Gastrocnemius medialis (tissue), 4 donors: Measurements from ENCODE around the gene RINT1. TPM values are rescaled to one million over a fixed set of nuclear protein-coding genes. Genes with fewer than 3 reads are reported as not detected.
A peak's percentile ranks its signal among the peaks of the same experiment; 100 is the strongest.
"Not testable (repeated sequence)": the region's sequence is repeated elsewhere in the genome, so short reads cannot be mapped to it uniquely, and the experiment has no call there.

ENCODE experiments used
- ATAC-seq, 2 donors: fragments of 150-250 bp; one replicate each; pipeline ENCODE4 v1.9.1; 2016
- DNase-seq, 2 donors: peaks; one replicate each; pipeline ENCODE4 v3.0.0-alpha.2; 2019
- H3K27ac ChIP-seq, 4 donors: fragments of 200-600 bp; sonication (generic); 1 replicate in 1 of 4; 2 replicates in 3 of 4; pipeline ENCODE4 v1.5.1; 2016 to 2018; ENCODE audit warnings: mild to moderate bottlenecking in 2 of 4, moderate library complexity in 1 of 4
- H3K27me3 ChIP-seq, 3 donors: fragments of 200-600 bp; sonication (generic) in 2 of 3; 1 replicate in 1 of 3; 2 replicates in 2 of 3; pipeline versions ENCODE4 v1.5.1 to v1.6.0; 2016 to 2019; ENCODE audit warnings: mild to moderate bottlenecking in 1 of 3, moderate library complexity in 1 of 3
- H3K36me3 ChIP-seq, 2 donors: fragments of 200-600 bp; sonication (generic) in 1 of 2; one replicate each; pipeline ENCODE4 v1.5.1; 2017 to 2018
- H3K4me1 ChIP-seq, 2 donors: fragments of 200-600 bp; sonication (generic) in 1 of 2; one replicate each; pipeline ENCODE4 v1.5.1; 2016 to 2017; ENCODE audit warnings: mild to moderate bottlenecking in 2 of 2
- H3K4me3 ChIP-seq, 4 donors: fragments of 200-600 bp; sonication (generic) in 3 of 4; 1 replicate in 1 of 4; 2 replicates in 3 of 4; pipeline ENCODE4 v1.5.1; 2016 to 2019; ENCODE audit warnings: mild to moderate bottlenecking in 2 of 4
- H3K9me3 ChIP-seq, 3 donors: fragments of 200-600 bp; sonication (generic) in 2 of 3; 1 replicate in 1 of 3; 2 replicates in 2 of 3; pipeline ENCODE4 v1.5.1; 2016 to 2019
- CTCF ChIP-seq, 5 experiments: fragments of 450-650 bp in 3 of 5; fragments of 200-600 bp in 2 of 5; sonication (generic) in 2 of 5; IDR thresholded peaks in 4 of 5; conservative IDR thresholded peaks in 1 of 5; 1 replicate in 4 of 5; 2 replicates in 1 of 5; pipeline ENCODE4 v1.5.1; 2016 to 2019; ENCODE audit warnings: antibody characterized with exemption in 5 of 5, mild to moderate bottlenecking in 3 of 5, moderate library complexity in 3 of 5
- POLR2A ChIP-seq, 2 donors: fragments of 450-650 bp; IDR thresholded peaks; one replicate each; pipeline ENCODE4 v1.6.1; 2017; ENCODE audit warnings: antibody characterized with exemption in 2 of 2, mild to moderate bottlenecking in 2 of 2, moderate library complexity in 2 of 2
- in situ Hi-C, 4 donors: fragments of 200-750 bp; cut with MboI; loops; one replicate each; pipeline versions ENCODE4 v1.15.0 to v1.8.0; 2017; ENCODE audit warnings: low sequenced_read_pairs in 4 of 4
- intact Hi-C: fragments of 100-400 bp; cut with DNase I; formaldehyde crosslinking; loops from one replicate; pipeline ENCODE4 v1.15.1; 2023; ENCODE audit warnings: low total_unique reads
- total RNA-seq, 4 donors: library from RNA; depleted of rRNA; stranded (reverse); fragments of >200 nt; gene quantifications; one replicate each; pipeline versions ENCODE4 v1.1.0 to v1.2.3, GENCODE V29; 2016

Gene RINT1
- total RNA-seq, 4 donors from 2014 or later, result 18.1 to 29.9 (median 25.7) TPM

- peak in 1 of 2 donors; percentile 77 for ATAC-seq
- intact Hi-C loops, result no loop called here
- in situ Hi-C loops, result no loop called here
- H3K27me3 ChIP-seq, result no peaks in the 10 kb centered on the region
- H3K27ac ChIP-seq, result no peak overlapping the region
- H3K4me3 ChIP-seq, result no peak overlapping the region
- peaks cover 0 to 4% of the 10 kb centered on the region in 2 donors for H3K4me1 ChIP-seq
- no peak for TF ChIP-seq CTCF (IDR thresholded peaks at IDR 0.05 in 4 of 5, conservative IDR thresholded peaks at IDR 0.05 in 1 of 5)
- no peak for TF ChIP-seq POLR2A (IDR thresholded peaks at IDR 0.05)
- no peaks in the 10 kb centered on the region for H3K36me3 ChIP-seq
- no peaks in the 10 kb centered on the region for H3K9me3 ChIP-seq
- DNase-seq, result peak; percentile 12 to 37
Measured at GRCh38 chr7:105594034-105594433, 62.0 kb downstream of the RINT1 start.

- ATAC-seq (no peak), DNase-seq (no peak)
- H3K27me3 ChIP-seq, result no peaks in the 10 kb centered on the region
- H3K9me3 ChIP-seq, result no peaks in the 10 kb centered on the region
- H3K27ac ChIP-seq, result no peak overlapping the region
- in situ Hi-C loops, result no loop called here
- intact Hi-C loops, result no loop called here
- no peak overlapping the region for H3K4me3 ChIP-seq
- TF ChIP-seq POLR2A (IDR thresholded peaks at IDR 0.05) (no peak), CTCF (IDR thresholded peaks at IDR 0.05 in 4 of 5, conservative IDR thresholded peaks at IDR 0.05 in 1 of 5) (no peak)
- H3K4me1 ChIP-seq, result no peaks in the 10 kb centered on the region
- H3K36me3 ChIP-seq, result no peaks in the 10 kb centered on the region
Measured at GRCh38 chr7:105596866-105597265, 64.9 kb downstream of the RINT1 start.

DNA sequence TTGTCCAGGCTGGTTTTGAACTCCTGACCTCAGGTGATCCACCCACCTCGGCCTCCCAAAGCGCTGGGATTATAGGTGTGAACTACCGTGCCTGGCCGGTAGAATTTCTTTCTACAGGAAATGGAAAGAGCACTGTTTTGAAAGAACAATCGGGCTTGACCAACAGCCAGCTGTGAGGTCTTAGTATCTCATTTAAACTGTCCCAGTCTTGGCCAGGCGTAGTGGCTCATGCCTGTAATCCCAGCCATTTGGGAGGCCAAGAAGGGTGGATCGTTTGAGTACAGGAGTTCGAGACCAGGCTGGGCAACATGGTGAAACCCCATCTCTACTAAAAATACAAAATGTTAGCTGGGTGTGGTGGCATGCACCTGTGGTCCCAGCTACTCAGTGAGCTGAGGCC, 67.1 kb downstream of the RINT1 start:
- intact Hi-C loops, DNase-seq: not testable (repeated sequence)

GRCh38 chr7:105599551-105599950, 67.5 kb downstream of the RINT1 start:
- Histone ChIP-seq H3K4me1 (no peaks in the 10 kb centered on the region), H3K27ac (no peak overlapping the region), H3K36me3 (no peaks in the 10 kb centered on the region), H3K9me3 (no peaks in the 10 kb centered on the region), H3K4me3 (no peak overlapping the region), H3K27me3 (no peaks in the 10 kb centered on the region)
- ATAC-seq (peak in 1 of 2 donors; percentile 24), DNase-seq (no peak)
- TF ChIP-seq CTCF (IDR thresholded peaks at IDR 0.05 in 4 of 5, conservative IDR thresholded peaks at IDR 0.05 in 1 of 5), result no peak
- TF ChIP-seq POLR2A (IDR thresholded peaks at IDR 0.05), result no peak
- in situ Hi-C loops (no loop called here), intact Hi-C loops (no loop called here)

More for the DNA sequence above, 67.1 kb downstream of the RINT1 start:
- H3K27ac ChIP-seq, H3K4me1 ChIP-seq, H3K27me3 ChIP-seq, in situ Hi-C loops, H3K4me3 ChIP-seq, H3K36me3 ChIP-seq, ATAC-seq, H3K9me3 ChIP-seq: not testable (repeated sequence)

GRCh38 chr7:105600720-105601550, 68.9 kb downstream of the RINT1 start:
- Histone ChIP-seq H3K36me3 (no peaks in the 10 kb centered on the region), H3K9me3 (no peaks in the 10 kb centered on the region), H3K27ac (no peak overlapping the region), H3K4me1 (no peaks in the 10 kb centered on the region), H3K4me3 (no peak overlapping the region), H3K27me3 (no peaks in the 10 kb centered on the region)
- ATAC-seq (no peak), DNase-seq (no peak)
- in situ Hi-C loops, result no loop called here
- intact Hi-C loops, result no loop called here
- TF ChIP-seq POLR2A (IDR thresholded peaks at IDR 0.05) (no peak), CTCF (IDR thresholded peaks at IDR 0.05 in 4 of 5, conservative IDR thresholded peaks at IDR 0.05 in 1 of 5) (no peak)
